Activated CD4-positive, CD25-positive, alpha-beta regulatory T cell (primary cell): Measurements from ENCODE around the gene NRAP.

ENCODE experiments used
- DNase-seq, 4 experiments: peaks; one replicate each; lab custom pipeline; 2025; lab: John Stamatoyannopoulos, UW

The NRAP gene

DNA sequence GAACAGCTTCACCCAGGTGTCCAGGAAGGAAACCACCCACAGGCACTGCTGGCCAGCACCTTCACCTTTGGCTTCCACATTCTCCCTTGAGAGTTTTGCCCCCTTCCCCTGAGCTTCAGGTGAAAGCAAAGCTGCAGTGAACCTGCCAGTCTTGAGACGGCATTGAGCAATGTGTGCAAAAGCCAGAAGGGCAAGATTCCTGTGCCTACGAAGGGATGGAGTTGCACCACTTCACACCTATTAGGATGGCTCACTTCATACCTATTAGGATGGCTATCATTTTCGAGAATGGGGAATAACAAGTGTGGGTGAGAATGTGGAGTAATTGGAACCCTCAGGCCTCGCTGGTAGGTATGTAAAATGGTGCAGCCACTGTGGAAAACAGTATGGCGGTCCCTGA, 103.8 kb downstream of the NRAP start:
- no peak for DNase-seq

DNA sequence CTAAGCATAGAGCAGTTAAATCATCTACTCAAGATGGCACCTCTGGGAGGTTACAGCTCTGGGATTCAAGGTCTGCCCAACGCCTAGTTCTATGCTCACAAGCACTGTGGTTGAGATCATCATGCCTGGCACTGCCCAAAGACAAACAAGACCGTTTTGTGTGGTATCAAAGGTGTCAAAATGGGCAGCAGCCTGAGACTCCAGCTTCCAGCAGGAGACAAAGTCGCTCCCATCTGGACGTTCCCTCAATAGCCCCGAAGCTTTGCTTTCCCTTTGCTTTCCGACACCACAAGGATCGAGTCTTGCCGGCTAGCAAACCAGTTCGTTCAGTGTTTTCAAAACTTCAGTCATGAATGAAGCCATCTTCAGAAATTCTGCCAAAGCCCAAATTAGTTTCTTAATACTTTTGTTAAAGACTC, 105.9 kb downstream of the NRAP start:
- no peak for DNase-seq

GRCh38 chr10:113557424-113557862, 106.4 kb downstream of the NRAP start:
- DNase-seq: no peak

DNA sequence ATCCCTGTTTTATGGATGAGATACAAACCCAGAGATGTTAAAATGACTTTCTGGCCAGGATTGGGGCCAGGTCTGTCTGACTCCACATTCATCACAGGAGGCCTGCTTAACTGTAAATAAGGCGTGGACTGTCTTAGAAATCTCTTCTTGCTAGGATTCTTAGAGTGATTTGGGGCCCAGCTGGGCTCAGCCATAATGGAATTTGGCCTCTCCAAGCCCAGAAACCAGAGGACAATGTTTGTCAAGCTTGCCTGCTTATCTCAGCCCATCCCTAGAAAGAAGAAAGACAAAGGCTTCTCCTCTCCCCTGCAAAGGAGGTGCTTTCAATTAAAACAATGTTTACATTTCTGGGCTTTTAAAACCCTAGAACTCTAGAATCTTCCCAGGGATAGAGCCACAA, 108.1 kb downstream of the NRAP start:
- no peak for DNase-seq

- DNase-seq: no peak
Measured at GRCh38 chr10:113555245-113555644, 108.6 kb downstream of the NRAP start.

- DNase-seq: no peak
Measured at GRCh38 chr10:113554214-113554613, 109.6 kb downstream of the NRAP start.

DNA sequence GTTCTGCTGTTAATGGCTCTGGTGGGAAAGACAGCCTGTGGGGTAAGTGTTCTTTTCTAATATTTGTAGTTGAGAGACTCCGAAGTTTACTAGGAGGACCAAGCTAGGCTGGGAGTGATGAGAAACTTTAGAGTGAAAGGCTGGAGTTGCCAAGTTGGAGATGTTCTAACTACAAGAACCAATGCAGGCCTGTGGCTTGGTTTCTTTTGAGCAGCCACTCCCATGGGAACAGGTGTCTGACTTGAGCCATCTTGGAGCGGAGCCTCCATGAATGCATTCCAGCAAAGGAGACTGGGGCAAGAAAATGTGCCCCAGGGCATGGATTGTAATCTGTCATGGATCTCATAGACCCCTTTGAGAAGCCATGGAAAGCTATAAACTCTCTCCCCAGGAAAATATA, 110.7 kb downstream of the NRAP start:
- no peak for DNase-seq

DNA sequence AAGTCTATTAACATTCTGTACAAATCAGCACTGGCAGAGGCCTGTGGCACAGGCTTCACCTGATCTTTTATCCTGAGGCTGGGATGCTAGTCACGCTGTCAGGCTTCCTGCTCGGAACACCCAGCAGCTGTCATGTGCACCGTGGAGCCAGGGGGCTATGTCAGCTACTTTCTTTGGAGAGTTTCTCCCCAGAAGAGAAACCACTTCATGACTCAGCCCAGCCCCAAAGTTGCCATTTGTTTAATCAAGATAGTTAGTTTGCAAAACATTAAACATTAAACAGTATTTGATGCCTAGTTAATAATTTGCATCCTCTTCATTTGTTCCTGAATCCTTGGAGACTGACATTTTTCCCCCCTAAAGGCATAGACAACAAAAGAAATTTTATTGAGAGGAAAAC, 111.1 kb downstream of the NRAP start, which contains the start of gene HABP2:
TSS of gene HABP2 (plus strand) at position 353 of the 400 bp plus-strand sequence. CDS start 69 bp downstream, outside the sequence.
- no peak for DNase-seq

DNA sequence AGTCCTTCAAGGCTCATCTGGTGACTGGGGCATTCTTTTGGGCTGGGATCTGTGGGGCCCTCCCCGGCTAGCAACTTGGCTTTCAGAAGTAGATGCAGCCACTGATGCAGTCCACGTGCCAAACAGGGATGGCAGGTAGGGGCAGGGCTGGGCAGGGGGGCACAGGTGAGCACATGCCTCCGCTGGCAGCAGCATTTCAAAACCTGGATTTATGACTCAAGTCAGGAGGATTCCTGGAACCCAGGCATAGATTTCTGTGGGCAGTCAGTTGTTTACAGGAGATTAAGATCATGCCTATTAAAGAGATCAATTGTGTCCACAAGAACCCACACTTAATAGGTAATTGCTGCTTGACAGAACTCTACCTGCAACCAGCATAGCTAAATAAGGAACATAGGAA, 111.8 kb downstream of the NRAP start:
- DNase-seq: no peak

DNA sequence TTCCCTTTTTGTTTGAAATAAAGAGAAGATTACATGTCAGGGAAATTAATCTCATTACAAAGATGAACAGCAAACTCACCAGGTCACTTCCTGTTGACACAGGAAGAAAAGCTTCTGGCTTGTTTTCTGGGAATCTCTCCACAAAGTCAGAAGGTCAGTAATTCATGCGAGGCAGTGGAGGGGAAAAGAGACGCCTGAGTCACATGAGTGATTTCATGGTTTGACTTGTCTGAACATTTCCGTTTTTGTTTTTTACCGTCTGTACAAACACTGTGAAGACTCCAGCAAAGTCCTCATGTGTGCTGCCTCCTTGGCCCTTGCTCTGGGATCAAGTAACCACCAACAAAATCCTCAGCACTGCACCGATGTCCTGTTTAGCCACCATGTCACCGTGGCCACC, 113.5 kb downstream of the NRAP start:
- DNase-seq: no peak

- no peak for DNase-seq
Measured at GRCh38 chr10:113549856-113550255, 114.0 kb downstream of the NRAP start.

DNA sequence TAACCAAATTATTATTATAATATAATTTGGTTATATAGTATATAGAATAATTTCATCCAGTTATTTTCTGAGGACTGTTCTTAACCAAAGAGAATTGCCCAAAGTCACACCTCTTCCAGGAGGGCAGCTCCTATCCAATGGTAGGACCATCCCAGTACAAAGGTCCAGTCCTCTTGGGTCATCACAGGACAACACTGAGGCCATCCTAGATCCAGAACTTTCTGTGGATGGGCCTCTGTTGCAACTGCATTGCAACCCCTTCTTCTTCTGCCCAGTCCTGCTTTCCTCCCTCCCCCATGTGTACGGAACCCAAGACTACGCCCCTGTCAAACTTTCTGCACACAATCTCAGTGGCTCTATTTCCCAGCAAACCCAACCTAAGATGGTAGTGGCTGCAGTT, 116.4 kb downstream of the NRAP start:
- DNase-seq: no peak

- DNase-seq: no peak
Measured at GRCh38 chr10:113544392-113544791, 119.4 kb downstream of the NRAP start.

- no peak for DNase-seq
Measured at GRCh38 chr10:113543107-113543955, 120.5 kb downstream of the NRAP start.

- DNase-seq: no peak
Measured at GRCh38 chr10:113541549-113541927, 122.3 kb downstream of the NRAP start.

- no peak for DNase-seq
Measured at GRCh38 chr10:113540845-113541548, 122.8 kb downstream of the NRAP start.

GRCh38 chr10:113539789-113540188, 124.1 kb downstream of the NRAP start:
- DNase-seq: no peak
